Retinal pigment epithelial cell (primary cell): Measurements from ENCODE around the gene PHIP.
"Not testable (repeated sequence)": the region's sequence is repeated elsewhere in the genome, so short reads cannot be mapped to it uniquely, and the experiment has no call there.

ENCODE experiments used
- DNase-seq: peaks from one replicate; pipeline ENCODE4 v3.0.0-alpha.2; 2010; ENCODE audit warnings: low read depth
- H3K4me3 ChIP-seq: 2 replicates; pipeline ENCODE4 v1.5.1; 2011; ENCODE audit warnings: mild to moderate bottlenecking, low read length, control low read depth, moderate library complexity
- TF ChIP-seq, protein P1 (sequence below): conservative IDR thresholded peaks from 2 replicates; pipeline ENCODE4 v1.5.1; 2011; ENCODE audit warnings: low read depth, low read length, control low read depth, inconsistent platforms

The PHIP gene

DNA sequence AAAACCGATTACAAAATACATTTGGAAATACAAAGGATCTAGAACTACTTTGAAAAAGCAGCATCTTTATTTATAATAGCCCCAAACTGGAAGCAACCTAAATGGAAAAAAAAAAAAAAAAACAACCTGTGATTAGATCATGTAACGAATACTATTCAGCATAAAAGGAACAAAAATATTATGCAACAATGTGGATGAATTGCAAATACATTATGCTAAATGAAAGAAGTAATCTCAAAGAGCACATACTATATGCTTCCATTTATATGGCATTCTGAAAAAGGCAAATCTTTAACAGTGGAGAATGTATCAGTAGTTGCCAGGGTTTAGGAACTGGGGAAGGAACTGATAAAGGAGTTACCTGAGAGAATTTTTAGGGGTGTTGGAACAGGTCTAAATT, 181.8 kb downstream of the PHIP start:
- no peak overlapping the region for H3K4me3 ChIP-seq
- no peak for DNase-seq
- TF ChIP-seq, protein P1, sequence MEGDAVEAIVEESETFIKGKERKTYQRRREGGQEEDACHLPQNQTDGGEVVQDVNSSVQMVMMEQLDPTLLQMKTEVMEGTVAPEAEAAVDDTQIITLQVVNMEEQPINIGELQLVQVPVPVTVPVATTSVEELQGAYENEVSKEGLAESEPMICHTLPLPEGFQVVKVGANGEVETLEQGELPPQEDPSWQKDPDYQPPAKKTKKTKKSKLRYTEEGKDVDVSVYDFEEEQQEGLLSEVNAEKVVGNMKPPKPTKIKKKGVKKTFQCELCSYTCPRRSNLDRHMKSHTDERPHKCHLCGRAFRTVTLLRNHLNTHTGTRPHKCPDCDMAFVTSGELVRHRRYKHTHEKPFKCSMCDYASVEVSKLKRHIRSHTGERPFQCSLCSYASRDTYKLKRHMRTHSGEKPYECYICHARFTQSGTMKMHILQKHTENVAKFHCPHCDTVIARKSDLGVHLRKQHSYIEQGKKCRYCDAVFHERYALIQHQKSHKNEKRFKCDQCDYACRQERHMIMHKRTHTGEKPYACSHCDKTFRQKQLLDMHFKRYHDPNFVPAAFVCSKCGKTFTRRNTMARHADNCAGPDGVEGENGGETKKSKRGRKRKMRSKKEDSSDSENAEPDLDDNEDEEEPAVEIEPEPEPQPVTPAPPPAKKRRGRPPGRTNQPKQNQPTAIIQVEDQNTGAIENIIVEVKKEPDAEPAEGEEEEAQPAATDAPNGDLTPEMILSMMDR: no peak

- H3K4me3 ChIP-seq: not testable (repeated sequence)
Measured at GRCh38 chr6:78889901-78890300, 188.2 kb downstream of the PHIP start.

More at GRCh38 chr6:78889901-78890300, 188.2 kb downstream of the PHIP start:
- DNase-seq: not testable (repeated sequence)
